Activated CD4-positive, alpha-beta T cell treated with anti-CD3 and anti-CD28 coated beads for 48 hours (primary cell): ENCODE results near the gene ATP13A4.

ENCODE experiments used
- DNase-seq: peaks from one replicate; pipeline ENCODE4 v3.0.0-alpha.2; 2020

Gene ATP13A4, protein sequence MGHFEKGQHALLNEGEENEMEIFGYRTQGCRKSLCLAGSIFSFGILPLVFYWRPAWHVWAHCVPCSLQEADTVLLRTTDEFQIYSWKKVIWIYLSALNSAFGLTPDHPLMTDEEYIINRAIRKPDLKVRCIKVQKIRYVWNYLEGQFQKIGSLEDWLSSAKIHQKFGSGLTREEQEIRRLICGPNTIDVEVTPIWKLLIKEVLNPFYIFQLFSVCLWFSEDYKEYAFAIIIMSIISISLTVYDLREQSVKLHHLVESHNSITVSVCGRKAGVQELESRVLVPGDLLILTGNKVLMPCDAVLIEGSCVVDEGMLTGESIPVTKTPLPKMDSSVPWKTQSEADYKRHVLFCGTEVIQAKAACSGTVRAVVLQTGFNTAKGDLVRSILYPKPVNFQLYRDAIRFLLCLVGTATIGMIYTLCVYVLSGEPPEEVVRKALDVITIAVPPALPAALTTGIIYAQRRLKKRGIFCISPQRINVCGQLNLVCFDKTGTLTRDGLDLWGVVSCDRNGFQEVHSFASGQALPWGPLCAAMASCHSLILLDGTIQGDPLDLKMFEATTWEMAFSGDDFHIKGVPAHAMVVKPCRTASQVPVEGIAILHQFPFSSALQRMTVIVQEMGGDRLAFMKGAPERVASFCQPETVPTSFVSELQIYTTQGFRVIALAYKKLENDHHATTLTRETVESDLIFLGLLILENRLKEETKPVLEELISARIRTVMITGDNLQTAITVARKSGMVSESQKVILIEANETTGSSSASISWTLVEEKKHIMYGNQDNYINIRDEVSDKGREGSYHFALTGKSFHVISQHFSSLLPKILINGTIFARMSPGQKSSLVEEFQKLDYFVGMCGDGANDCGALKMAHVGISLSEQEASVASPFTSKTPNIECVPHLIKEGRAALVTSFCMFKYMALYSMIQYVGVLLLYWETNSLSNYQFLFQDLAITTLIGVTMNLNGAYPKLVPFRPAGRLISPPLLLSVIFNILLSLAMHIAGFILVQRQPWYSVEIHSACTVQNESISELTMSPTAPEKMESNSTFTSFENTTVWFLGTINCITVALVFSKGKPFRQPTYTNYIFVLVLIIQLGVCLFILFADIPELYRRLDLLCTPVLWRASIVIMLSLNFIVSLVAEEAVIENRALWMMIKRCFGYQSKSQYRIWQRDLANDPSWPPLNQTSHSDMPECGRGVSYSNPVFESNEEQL

DNA sequence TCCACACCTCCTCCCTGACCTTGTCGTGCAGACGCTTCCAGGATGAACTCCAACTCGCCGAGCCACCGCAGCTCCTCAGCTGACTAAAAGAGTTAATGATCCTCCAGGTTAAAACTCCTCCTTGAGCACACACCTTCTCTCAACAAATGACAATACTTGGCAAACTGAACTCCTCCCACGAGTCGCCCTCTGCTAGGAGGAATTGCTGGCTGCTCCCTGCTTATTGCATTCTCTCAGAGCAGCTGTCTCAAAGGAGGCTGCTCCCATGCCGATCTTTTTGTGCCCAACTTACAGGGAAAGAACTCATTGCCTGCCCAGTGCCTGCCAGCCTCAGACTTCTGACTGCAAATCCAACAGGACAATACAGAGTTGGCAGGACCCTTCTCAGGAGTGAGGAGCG lies at the start of gene ATP13A4:
TSS of gene ATP13A4 (minus strand) at position 85 of the 400 bp plus-strand sequence. CDS start 96 bp downstream, outside the sequence.
- DNase-seq, result no peak

DNA sequence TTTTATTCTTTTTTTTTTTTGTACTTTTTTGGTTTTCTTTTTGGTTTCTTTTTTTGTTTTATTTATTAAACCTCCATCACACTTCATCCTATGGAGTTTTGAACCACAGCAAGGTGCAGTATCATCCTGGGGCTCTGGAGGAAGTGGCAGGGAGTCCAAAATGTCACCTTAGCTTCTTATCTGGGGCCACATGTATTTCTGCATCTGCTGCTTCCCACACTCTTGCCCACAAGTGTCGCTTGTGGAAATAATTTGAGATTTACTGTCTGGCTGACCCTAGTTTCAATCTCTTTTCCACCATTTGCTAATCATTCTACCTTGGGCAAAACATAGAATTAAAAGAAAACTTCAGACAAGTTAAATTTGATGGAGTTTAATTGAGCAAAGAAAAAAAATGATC lies 44.7 kb upstream of the ATP13A4 start:
- no peak for DNase-seq

DNA sequence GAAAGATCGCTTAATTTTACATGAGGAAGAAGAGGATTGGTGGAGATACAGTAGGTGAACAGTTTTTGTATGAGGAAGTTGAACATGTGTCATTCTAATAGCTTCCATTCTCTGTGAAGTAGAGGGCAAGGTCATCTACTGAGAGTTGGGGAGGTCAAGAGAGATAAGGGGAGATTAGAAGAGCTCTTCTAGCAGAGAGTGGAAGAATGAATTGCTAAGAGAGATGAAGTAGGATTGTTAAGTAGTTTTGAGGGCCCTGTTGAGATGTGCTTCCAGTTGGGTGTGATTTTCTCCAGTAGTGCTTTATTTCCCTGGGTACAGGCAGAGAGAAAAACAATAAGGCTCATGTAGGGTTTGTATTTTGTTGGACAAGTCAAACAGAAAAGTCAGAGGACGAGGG lies 43.5 kb upstream of the ATP13A4 start:
- no peak for DNase-seq

DNA sequence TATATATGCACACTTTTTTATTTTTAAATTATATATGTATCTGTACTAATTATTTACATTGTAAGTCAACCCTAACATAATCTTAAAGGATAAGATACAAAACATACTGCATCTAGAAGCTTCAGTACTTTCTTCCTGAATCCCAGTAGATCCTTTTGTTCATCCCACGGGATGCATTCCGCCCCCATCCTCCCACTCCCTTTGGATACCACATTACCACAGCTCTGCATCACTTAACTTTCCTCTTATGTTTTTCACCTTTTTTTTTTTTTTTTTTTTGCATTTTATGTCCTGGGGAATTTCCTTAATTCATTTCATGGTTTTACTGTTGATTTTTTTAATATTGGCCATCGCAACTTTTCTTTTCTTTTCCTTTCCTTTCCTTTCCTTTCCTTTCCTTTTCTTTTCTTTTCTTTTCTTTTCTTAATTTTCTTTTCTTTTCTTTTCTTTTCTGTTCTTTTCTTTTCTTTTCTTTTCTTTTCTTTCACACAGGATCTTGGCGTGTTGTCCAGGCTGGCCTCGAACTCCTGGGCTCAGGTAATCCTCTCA lies 41.3 kb upstream of the ATP13A4 start:
- no peak for DNase-seq

DNA sequence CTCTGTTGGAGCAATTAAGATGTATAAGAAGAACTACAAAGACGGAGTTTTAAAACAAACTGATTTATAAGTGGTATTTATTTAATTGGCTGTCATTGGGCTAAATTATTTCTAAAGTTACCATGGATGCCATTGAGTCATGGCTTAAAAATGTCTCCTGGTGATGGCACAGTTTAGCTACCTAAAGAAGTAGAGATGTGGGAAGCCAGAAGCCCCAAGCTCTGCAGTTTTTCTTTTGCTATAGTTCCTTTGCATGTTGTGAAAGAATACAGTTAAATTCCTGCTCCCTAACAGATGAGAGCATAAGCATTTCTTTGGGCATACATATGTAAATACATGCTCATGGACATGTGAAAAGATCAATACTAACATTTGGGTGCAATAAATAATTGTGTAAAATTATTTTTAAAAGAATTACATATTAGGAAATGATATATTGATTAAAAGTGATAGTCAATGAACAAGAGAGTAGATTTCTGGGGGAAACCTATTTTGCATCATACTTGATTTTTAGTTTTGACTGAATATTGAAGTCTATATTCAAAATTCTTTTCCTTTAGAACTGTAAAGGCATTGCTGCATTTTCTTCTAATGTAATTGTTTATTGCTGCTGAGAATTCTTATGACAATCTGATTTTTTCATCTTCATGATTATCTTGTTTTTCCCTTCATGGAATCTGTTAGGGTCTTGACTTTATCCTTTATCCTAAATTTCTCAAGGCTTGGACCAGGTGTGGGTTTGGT lies 40.4 kb upstream of the ATP13A4 start:
- DNase-seq, result no peak

DNA sequence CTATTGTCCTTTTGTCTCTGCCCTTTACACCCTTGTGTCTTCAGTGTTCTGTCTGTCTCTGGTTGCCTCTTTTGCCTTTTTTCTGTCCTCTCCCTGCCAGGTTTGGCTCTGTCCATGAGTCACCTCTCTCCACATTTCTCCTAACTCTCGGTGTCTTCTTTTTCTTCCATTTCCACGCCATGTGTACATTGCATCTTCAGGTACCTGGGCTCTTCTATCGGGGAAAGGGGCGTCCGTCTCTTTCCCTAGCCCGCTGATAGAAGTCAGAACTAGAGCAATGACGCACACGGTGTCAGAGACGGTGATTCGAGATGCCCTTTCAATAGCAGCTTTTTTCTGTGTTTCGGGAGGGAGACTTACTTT lies 39.0 kb upstream of the ATP13A4 start:
- peak; percentile 71 for DNase-seq

DNA sequence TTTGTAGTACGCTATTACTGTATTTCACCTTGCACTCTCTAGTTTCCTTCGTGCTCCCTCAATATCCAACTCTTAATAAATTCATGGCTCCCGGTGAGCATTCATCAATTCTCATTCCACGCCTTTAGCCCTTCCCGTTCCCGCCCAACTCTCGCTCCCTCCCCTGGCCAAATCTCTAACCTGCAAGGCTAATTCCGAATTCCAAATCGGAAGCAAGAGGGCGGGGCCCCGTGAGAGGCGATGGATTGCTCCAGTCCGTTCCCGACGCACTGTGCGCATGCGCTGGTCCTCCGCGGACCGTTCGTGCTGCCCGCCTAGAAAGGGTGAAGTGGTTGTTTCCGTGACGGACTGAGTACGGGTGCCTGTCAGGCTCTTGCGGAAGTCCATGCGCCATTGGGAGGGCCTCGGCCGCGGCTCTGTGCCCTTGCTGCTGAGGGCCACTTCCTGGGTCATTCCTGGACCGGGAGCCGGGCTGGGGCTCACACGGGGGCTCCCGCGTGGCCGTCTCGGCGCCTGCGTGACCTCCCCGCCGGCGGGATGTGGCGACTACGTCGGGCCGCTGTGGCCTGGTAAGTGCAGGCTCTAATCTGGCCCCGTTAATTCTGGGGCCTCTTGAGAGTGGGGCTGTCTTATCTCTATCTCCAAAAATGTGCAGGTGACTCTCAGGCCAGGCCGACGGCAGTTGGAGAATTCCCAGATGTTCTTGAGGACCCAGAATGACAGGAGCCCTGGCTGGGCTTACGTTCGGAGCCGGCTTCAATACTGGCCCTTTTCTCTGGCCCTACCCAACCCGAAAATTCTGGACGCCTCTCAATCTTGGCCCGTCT lies 38.4 kb upstream of the ATP13A4 start, which contains the start of gene OPA1:
TSS of gene OPA1 (plus strand) at position 368 of the 827 bp plus-strand sequence. CDS start at position 538, 170 bp downstream.
- DNase-seq, result peak; percentile 95

DNA sequence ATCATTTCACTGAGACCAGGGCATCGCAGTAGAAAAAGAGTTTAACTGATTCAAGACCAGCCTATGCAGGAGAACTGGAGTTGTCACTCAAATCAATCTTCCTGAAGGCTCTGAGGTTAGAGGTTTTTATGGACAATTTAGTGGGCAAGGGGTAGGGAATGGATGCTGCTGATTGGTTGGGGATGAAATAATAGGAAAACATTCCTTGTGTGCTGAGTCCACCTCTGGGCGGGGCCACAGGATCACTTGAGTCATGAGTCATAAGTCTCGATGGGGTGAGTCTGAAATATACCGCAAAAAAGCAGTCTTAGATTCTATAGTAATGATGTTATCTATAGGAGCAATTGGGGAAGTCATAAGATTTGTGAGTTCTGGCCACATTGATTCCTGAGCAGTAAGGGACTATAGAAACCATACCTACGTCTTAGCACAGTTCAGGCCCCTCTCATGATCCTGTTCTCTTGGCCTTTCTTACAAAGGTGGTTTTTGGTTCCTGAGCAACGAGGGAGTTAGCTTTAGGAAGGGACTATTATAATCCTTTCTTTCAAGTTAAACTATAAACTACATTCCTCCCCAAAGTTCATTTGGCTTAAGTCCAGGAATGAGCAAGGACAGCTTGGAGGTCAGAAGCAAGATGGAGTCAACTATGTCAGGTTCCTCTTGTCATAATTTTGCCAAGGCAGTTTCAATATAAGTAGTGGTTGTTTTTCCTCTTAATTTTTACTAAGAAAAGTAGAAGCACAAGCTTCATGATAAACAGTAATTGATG lies 35.6 kb upstream of the ATP13A4 start:
- no peak for DNase-seq

DNA sequence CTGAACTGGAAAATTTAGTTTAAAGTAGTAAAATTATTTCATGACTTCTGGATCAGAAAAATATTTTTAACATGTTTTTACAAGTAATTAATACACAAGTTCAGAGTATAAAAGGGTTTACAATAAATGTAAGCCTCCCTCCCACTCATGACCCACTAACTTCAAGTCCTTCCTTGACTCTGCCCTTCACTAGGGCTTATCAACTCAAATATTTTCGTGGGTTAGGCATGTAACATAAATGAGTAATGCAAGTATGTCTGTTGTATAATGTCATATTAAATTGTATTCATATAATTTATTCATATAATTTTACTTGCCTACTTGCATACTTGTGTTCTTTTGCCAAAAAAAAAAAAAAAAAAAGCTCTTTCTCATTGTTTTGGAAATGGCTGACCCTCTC lies 34.9 kb upstream of the ATP13A4 start:
- DNase-seq, result no peak

DNA sequence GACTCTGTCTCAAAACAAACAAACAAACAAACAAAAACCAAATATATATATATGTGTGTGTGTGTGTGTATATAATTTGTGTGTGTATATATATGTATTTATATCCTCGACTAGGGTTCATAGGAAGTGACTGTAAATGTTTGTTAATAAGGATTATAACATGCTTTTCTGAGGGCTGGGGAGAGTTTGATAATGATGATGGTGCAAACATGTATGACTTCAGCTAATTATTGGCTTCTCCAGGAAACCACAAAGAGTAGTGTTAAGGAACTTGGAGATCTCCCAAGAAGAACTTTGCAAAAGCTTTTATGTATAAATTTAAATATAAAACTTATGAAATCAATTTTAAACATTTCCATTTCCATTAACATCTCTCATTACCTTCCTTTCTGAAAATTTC lies 34.4 kb upstream of the ATP13A4 start:
- no peak for DNase-seq

DNA sequence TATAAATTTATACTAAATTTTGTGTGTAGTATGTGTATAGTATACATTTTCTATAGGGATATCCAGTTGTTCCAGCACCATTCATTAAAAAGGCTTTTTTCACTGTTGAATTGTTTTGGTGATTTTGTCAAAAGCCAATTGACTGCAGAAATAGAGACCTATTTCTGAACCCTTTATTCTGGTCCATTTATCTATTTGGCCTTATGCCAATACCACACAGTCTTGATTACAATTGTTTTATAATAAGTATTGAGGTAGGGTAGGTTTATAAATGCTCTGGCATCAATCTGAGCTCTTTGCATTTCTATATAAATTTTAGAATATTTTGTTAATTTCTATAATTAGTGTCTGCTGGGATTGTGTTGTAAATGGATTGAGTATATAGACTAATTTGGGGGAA lies 31.8 kb upstream of the ATP13A4 start:
- no peak for DNase-seq

DNA sequence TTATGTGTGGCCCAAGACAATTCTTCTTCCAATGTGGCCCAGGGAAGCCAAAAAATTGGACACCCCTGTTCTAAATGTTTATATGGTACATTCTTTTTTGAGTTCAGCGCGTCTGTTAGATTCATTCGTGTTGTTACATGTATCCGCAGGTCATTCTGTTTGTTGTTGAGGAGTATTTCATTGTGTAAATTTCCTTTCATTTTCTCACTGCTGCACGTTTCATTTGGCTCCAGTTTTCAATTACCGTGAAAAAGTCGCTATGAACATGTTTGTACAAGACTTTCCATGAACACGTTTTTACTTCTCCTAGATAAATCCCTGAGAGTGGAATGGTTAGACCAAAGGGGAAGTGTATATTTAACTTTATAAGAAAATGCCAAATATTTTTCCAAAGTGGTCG lies 30.8 kb upstream of the ATP13A4 start:
- no peak for DNase-seq

DNA sequence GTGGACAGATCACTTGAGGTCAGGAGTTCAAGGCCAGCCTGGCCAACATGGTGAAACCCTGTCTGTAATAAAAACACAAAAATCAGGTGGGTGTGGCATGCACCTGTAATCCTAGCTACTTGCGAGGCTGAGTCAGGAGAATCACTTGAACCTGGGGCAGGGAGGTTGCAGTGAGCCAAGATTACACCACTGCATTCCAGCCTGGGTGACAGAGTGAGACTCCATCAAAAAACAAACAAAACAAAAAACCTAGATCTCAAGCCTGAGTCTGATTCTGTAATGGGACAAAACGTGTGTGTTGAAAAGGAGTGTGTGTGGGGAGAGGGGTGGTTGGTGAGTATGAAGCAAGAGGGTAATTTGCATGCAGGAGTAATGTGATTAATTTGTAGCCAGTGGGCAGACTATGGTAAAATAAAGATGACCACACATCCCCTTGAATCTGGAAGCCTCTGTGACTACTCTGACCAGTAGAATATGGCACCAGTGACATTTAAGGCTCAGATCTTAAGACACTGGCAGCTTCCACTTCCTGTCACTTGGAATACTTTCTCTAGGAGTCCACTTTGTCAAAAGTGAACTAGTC lies 19.9 kb upstream of the ATP13A4 start:
- DNase-seq, result no peak

DNA sequence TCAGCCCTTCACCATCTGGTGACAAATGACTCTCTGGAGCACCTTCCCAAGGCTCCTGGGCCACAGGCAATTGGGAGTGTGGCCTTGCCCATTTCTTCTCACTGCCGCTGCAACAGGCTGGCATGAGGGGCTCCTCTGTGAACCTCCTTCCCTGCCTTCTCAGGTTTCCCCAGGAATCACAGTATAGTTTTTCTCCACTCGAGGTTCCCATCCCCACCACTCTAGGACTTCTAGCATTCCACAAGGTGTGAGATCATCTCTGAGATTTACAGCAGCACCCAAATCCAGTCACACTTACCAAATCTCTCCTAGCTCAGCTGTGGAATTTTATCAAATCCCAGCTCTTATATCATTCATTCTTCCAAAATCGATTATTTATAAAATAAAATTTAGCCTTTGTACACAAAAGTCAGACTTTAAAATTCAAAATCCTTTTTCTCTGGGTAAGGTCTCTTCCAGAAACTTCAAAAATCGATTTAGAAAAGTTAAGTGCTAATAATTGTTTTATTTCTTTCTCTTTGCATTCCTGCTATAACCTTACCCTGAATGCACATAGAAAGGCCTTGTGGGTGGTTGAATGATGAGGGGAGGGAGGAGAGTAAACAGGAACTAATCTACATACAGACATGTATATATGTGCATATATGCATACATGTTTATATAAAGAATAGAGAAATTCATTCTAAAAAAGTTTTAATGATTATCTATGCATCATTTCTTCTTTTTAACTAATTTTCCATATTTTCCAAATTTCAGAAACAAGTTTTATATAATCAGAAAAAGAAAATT lies 18.9 kb upstream of the ATP13A4 start:
- no peak for DNase-seq

DNA sequence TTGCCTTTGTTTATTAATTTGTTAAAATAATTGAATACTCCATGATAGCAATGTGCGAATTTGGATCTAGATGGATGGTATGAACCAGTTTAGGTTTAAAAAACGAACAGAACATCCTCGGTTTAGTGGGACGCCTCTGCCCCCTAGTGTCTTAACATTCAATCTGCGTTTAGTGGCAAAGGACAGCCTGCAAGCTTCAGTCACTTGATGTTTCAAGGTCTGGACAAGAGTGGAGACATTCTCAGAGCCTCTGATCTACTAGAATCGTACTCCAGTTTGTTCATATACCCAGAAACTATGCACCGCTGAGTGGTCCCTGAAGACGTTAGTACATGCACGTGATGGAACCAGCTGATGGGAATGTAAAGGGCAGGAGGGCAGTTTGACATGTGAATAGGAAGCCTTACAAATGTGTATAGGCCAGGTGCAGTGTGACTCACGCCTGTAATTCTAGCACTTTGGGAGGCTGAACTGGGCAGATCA lies 17.8 kb upstream of the ATP13A4 start:
- DNase-seq, result peak; percentile 65

DNA sequence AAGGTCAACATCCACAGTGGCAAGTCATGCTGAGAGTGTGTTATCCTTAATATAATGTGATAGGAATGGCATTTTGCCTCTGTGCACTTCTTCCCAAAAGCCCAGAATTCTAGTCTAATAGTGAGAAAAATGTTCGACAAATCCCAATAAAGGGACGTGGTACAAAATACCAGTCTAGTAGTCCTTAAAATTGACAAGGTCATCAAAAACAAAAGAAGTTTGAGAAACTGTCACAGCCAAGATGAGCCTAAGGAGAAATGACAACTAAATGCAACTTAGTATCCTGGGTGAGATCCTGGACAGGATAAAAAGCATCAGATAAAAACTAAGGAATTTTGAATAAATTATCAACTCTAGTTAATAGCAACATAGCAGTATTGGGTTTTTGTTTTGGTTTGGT lies 14.4 kb upstream of the ATP13A4 start:
- DNase-seq, result no peak

DNA sequence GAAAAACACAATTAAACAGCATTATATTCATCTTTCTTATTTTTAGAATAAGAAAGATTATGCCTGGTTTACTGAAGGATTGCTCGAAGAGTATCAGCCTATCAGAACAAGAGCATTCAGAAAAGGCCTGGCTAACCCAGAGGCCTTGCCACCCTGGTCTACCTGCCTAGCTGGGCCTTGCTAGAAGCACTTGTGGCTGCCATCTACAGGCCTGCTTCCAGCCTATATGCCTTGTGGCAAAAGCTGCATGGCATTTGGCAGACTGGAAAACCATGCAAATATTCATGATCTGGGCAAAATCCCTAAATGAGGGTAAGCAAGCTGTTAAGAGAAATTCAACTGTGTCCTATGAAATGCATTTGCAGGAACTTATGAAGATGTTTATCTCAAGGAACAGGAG lies 9.3 kb upstream of the ATP13A4 start:
- no peak for DNase-seq

DNA sequence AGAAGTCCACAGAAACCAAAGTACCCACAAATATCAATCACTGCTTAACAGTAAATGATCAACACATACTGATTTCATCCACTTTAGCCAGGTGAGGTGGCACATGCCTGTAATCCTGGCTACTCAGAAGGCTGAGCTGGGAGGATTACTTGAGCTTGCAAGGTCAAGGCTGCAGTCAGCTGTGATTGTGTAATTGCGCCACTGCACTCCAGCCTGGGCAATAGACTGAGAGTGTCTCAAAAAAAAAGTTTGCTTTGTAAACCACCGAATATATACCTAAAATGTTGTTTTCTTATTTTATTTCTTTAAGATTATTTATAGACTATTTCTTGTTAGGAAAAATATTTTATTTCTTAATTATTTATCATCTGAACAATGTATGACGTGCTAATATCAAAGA lies 8.7 kb upstream of the ATP13A4 start:
- DNase-seq, result no peak

DNA sequence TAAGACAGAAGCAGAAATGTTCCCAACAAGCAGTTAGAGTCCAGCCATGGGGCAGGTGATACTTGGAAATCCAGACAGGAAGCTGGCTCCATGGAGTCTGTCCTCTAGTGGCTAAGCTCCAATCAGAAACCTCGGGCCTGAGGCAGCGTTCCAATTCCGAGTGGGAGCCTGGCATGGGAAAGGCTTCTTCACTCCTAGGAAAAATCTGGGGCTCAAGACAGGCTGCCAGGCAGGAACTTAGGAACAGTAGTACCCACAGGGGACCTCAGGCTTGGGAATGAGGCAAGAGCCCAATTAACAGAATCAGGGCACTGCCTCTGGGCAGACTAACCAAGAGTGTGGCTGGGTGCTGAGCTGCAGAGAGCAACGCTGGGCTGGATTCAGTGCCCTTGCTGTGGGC lies 6.2 kb upstream of the ATP13A4 start:
- no peak for DNase-seq
